Measurements from ENCODE around the gene LEFTY1. TPM values are rescaled to one million over a fixed set of nuclear protein-coding genes. Genes with fewer than 3 reads are reported as not detected.
"Not testable (repeated sequence)": the region's sequence is repeated elsewhere in the genome, so short reads cannot be mapped to it uniquely, and the experiment has no call there.

LEFTY1 gene
- total RNA-seq, 1 donor from 2014 or later, result not detected

- Histone ChIP-seq H3K27ac (no peak overlapping the region), H3K4me1 (no peaks in the 10 kb centered on the region), H3K9me3 (no peaks in the 10 kb centered on the region), H3K36me3 (no peaks in the 10 kb centered on the region), H3K4me3 (no peak overlapping the region), H3K27me3 (ENCODE audit: low read depth) (no peaks in the 10 kb centered on the region)
- ATAC-seq, result no peak
- TF ChIP-seq CTCF (IDR thresholded peaks at IDR 0.05), result no peak
- DNase-seq, result no peak
- intact Hi-C loops (cut with DNase I), result no loop called here
Observed at GRCh38 chr1:225933072-225933471, 44.1 kb upstream of the LEFTY1 start.

DNA sequence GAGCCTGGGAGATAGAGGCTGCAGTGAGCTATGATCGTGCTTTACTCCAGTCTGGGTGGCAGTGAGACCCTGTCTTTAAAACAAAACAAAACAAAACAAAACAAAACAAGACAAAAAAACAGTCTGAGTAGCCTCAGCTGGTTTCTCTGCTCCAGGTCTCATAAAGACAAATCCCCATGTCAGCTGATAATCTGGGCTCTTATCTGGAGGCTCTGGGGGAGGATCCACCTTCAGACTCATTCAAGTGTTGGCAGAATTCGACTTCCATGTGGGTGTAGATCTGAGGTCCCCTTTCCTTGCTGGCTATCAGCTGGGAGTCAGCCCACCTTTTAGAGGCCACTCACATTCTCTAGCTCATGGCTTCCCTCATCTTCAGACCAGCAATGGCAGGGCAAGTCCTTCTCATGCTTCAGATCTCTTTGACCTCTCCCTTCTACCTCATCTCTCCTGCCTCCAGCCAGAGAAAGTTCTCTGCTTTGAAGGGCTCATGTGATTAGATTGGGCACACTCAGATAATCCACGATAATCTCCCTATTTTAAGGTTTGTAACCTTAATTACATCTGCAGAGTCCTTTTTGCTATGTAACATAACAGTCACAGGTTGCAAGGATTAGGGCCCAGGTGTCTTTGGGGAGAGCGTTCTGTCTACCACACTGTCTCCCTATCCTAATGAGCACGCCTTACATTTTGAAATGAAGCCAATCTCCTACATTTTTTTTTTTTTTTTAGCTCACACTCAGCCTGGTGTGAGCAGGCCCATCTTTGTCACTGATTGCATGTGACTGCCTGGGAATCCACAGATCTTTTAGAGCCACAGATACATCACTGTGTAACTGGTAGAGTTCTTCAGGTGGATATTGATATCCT, 42.6 kb upstream of the LEFTY1 start:
- Histone ChIP-seq H3K27me3 (ENCODE audit: low read depth) (no peaks in the 10 kb centered on the region), H3K9me3 (no peaks in the 10 kb centered on the region), H3K4me1 (no peaks in the 10 kb centered on the region), H3K27ac (no peak overlapping the region), H3K36me3 (no peaks in the 10 kb centered on the region), H3K4me3 (no peak overlapping the region)
- TF ChIP-seq CTCF (IDR thresholded peaks at IDR 0.05), result no peak
- no peak for ATAC-seq
- intact Hi-C loops (cut with DNase I), result no loop called here
- no peak for DNase-seq

GRCh38 chr1:225930566-225930965, 41.6 kb upstream of the LEFTY1 start:
- H3K9me3 ChIP-seq, result no peaks in the 10 kb centered on the region
- TF ChIP-seq CTCF (IDR thresholded peaks at IDR 0.05), result no peak
- intact Hi-C loops (cut with DNase I), result no loop called here

DNA sequence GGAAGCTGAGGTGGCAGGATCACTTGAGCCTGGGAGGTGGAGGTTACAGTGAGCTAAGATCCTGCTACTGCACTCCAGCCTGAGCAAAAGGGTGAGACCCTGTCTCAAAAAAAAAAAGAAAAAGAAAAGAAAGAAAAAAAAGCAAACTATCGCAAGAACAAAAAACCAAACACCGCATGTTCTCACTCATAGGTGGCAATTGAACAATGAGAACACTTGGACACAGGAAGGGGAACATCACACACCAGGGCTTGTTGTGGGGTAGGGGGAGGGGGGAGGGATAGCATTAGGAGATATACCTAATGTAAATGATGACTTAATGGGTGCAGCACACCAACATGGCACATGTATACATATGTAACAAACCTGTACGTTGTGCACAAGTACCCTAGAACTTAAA, 40.5 kb upstream of the LEFTY1 start:
- intact Hi-C loops (cut with DNase I); H3K4me1 ChIP-seq; H3K36me3 ChIP-seq; H3K27me3 ChIP-seq (ENCODE audit: low read depth); H3K9me3 ChIP-seq; H3K4me3 ChIP-seq; DNase-seq; ATAC-seq: not testable (repeated sequence)
- peak overlapping the region; percentile 19 for H3K27ac ChIP-seq

More at GRCh38 chr1:225930566-225930965, 41.6 kb upstream of the LEFTY1 start:
- ATAC-seq (no peak), DNase-seq (peak; percentile 3)
- H3K27ac ChIP-seq, result no peak overlapping the region
- no peaks in the 10 kb centered on the region for H3K4me1 ChIP-seq
- H3K36me3 ChIP-seq, result no peaks in the 10 kb centered on the region
- no peaks in the 10 kb centered on the region for H3K27me3 ChIP-seq (ENCODE audit: low read depth)
- no peak overlapping the region for H3K4me3 ChIP-seq

DNA sequence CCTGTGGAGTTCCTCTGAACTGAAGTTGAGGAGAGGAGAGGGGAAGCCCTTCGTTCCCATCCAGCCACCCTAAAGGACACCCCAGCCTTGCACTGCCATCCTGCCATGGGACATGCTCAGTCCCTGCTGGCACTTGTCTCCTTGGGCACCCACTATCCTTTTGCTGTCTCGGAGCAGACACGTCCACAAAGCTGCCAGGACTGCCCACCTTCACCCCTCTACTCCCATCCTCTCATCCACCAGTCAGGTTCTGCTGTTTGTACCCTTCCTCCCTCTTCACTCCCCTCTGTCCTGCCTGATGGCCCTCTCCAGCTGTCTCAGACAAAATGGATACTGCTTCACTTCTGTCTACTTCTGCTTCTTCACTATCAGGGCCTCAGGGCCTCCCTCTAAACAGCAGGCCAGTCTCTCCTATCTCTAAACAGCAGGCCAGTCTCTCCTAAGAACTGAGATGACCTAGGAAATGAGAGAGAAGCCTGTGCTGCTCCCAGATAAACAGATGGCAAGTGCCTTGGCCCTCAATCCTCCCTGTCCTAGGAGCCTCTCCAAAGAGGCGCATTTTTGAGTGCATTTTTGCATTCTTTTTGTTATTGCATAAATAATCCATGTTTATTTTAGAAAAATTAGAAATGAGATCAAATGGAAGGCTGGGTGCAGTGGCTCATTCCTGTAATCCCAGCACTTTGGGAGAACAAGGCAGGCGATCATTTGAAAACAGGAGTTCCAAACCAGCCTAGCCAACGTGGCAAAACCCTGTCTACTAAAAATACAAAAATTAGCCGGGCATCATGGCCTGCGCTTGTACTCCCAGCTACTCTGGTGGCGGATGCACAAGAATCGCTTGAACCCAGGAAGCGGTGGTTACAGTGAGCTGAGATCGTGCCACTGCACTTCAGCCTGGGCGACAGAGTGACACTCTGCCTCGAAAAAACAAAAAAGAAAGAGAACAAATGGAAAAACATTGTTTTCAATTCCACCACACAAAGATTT, 39.5 kb upstream of the LEFTY1 start:
- H3K27ac ChIP-seq, result peak overlapping the region; percentile 19
- H3K27me3 ChIP-seq (ENCODE audit: low read depth), result no peaks in the 10 kb centered on the region
- no peaks in the 10 kb centered on the region for H3K9me3 ChIP-seq
- intact Hi-C loops (cut with DNase I), result no loop called here
- DNase-seq, result peak; percentile 10
- ATAC-seq, result no peak
- no peak overlapping the region for H3K4me3 ChIP-seq
- H3K4me1 ChIP-seq, result peaks cover 8% of the 10 kb centered on the region
- H3K36me3 ChIP-seq, result no peaks in the 10 kb centered on the region
- TF ChIP-seq CTCF (IDR thresholded peaks at IDR 0.05), result no peak

Measured in lower lobe of right lung (tissue), 2 donors.